Cardiac muscle cell (in vitro differentiated cells and primary cell): Measurements from ENCODE around the gene PIAS1. TPM values are rescaled to one million over a fixed set of nuclear protein-coding genes. Genes with fewer than 3 reads are reported as not detected.
A peak's percentile ranks its signal among the peaks of the same experiment; 100 is the strongest.

Source experiments
- DNase-seq, 2 donors: peaks; one replicate each; pipeline versions ENCODE4 v3.0.0 to v3.0.0-alpha.2; 2010 to 2017; ENCODE audit warnings: low read depth in 1 of 2, low spot score in 1 of 2
- H3K27ac ChIP-seq: fragments of 200-600 bp; sonication (generic); 2 replicates; pipeline ENCODE4 v1.5.1; 2016
- H3K27me3 ChIP-seq: fragments of 200-600 bp; sonication (generic); 2 replicates; pipeline ENCODE4 v1.6.0; 2016; ENCODE audit warnings: control low read depth
- H3K36me3 ChIP-seq: fragments of 200-600 bp; sonication (generic); 2 replicates; pipeline ENCODE4 v1.5.1; 2016; ENCODE audit warnings: control low read depth
- H3K4me1 ChIP-seq: fragments of 200-600 bp; sonication (generic); 2 replicates; pipeline ENCODE4 v1.8.1; 2017; ENCODE audit warnings: low read depth, mild to moderate bottlenecking, mixed run types
- H3K4me3 ChIP-seq: fragments of 200-600 bp; sonication (generic); 2 replicates; pipeline ENCODE4 v1.5.1; 2016; ENCODE audit warnings: mild to moderate bottlenecking
- H3K9me3 ChIP-seq: fragments of 200-600 bp; sonication (generic); 2 replicates; pipeline ENCODE4 v1.5.1; 2017; ENCODE audit warnings: low read depth, mild to moderate bottlenecking, control low read depth
- CTCF ChIP-seq: IDR thresholded peaks from 2 replicates; pipeline ENCODE4 v1.5.1; 2012; ENCODE audit warnings: low read depth, mild to moderate bottlenecking, low read length
- polyA plus RNA-seq: library from polyadenylated mRNA; unstranded; fragments of >200 nt; fragmentation: Nextera tagmentation; extraction: Ambion mirVana; gene quantifications from 2 replicates; pipeline ENCODE4 v1.2.1, GENCODE V29; 2016
- total RNA-seq: library from RNA; depleted of rRNA; stranded (reverse); fragments of >200 nt; gene quantifications from 2 replicates; pipeline ENCODE4 v1.2.3, GENCODE V29; 2016

The PIAS1 gene
- total and polyA plus RNA-seq, 2 experiments from 2014 or later: 29.0 to 44.3 TPM

GRCh38 chr15:68073576-68074288 lies 19.6 kb downstream of the PIAS1 start:
- Histone ChIP-seq H3K27me3 (no peaks in the 10 kb centered on the region), H3K27ac (no peak overlapping the region), H3K9me3 (no peaks in the 10 kb centered on the region), H3K36me3 (no peaks in the 10 kb centered on the region), H3K4me1 (peaks cover 16% of the 10 kb centered on the region), H3K4me3 (no peak overlapping the region)
- no peak for DNase-seq
- no peak for TF ChIP-seq CTCF

GRCh38 chr15:68075764-68076385 lies 21.8 kb downstream of the PIAS1 start:
- TF ChIP-seq CTCF: no peak
- Histone ChIP-seq H3K9me3 (no peaks in the 10 kb centered on the region), H3K27me3 (no peaks in the 10 kb centered on the region), H3K36me3 (no peaks in the 10 kb centered on the region), H3K27ac (no peak overlapping the region), H3K4me1 (peaks cover 16% of the 10 kb centered on the region), H3K4me3 (no peak overlapping the region)
- no peak for DNase-seq

- H3K27me3 ChIP-seq: no peaks in the 10 kb centered on the region
- H3K4me3 ChIP-seq: no peak overlapping the region
- H3K36me3 ChIP-seq: no peaks in the 10 kb centered on the region
- H3K27ac ChIP-seq: no peak overlapping the region
- no peaks in the 10 kb centered on the region for H3K9me3 ChIP-seq
- no peak for TF ChIP-seq CTCF
- H3K4me1 ChIP-seq: peaks cover 35% of the 10 kb centered on the region
- DNase-seq: no peak
Observed at GRCh38 chr15:68078365-68078764, 24.2 kb downstream of the PIAS1 start.

- no peak overlapping the region for H3K27ac ChIP-seq
- H3K36me3 ChIP-seq: no peaks in the 10 kb centered on the region
- no peak for DNase-seq
- TF ChIP-seq CTCF: no peak
- H3K9me3 ChIP-seq: no peaks in the 10 kb centered on the region
- peaks cover 37% of the 10 kb centered on the region for H3K4me1 ChIP-seq
- H3K4me3 ChIP-seq: no peak overlapping the region
- H3K27me3 ChIP-seq: no peaks in the 10 kb centered on the region
Observed at GRCh38 chr15:68080334-68080733, 26.2 kb downstream of the PIAS1 start.

DNA sequence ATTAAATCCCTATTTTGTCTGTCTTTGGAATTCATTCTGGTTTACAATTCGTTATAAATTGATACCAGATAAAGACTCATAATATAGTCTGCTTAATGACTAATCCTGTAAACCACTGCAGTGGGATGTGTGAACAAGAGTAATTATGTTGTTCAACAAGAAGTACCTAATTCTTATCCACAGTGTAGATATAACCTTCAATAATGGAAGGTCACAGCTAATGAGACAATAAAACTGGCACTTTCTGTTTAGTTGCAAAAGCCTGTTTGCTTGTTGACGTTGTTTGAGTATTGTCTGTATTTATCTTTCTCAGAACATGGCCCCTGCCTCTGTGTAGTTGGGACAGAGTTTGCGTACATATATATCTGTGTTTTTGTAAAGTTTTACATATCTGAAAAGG lies 26.7 kb downstream of the PIAS1 start:
- Histone ChIP-seq H3K27me3 (no peaks in the 10 kb centered on the region), H3K27ac (peak overlapping the region; percentile 56), H3K4me3 (no peak overlapping the region), H3K36me3 (no peaks in the 10 kb centered on the region), H3K9me3 (no peaks in the 10 kb centered on the region), H3K4me1 (peaks cover 37% of the 10 kb centered on the region)
- TF ChIP-seq CTCF: no peak
- no peak for DNase-seq
